Ascending aorta (tissue), 2 donors: ENCODE measurements around the gene KANK3. TPM values are rescaled to one million over a fixed set of nuclear protein-coding genes. Genes with fewer than 3 reads are reported as not detected.
A peak's percentile ranks its signal among the peaks of the same experiment; 100 is the strongest.

Source experiments
- DNase-seq, 2 donors: peaks; one replicate each; pipeline ENCODE4 v3.0.0-alpha.2; 2019; ENCODE audit warnings: low spot score in 2 of 2
- H3K27ac ChIP-seq, 2 donors: fragments of 200-600 bp; sonication (generic); one replicate each; pipeline ENCODE4 v1.5.1; 2016 to 2017; ENCODE audit warnings: mild to moderate bottlenecking in 1 of 2
- H3K27me3 ChIP-seq: fragments of 200-600 bp; sonication (generic); one replicate; pipeline ENCODE4 v1.5.1; 2017
- H3K36me3 ChIP-seq, 2 donors: fragments of 200-600 bp; sonication (generic); one replicate each; pipeline ENCODE4 v1.5.1; 2016
- H3K4me1 ChIP-seq, 2 donors: fragments of 200-600 bp; sonication (generic); one replicate each; pipeline ENCODE4 v1.5.1; 2016 to 2017; ENCODE audit warnings: mild to moderate bottlenecking in 1 of 2
- H3K4me3 ChIP-seq, 2 donors: fragments of 200-600 bp; sonication (generic); one replicate each; pipeline ENCODE4 v1.5.1; 2016 to 2017; ENCODE audit warnings: mild to moderate bottlenecking in 1 of 2
- H3K9me3 ChIP-seq, 2 donors: fragments of 200-600 bp; sonication (generic); one replicate each; pipeline ENCODE4 v1.5.1; 2016
- intact Hi-C: fragments of 100-400 bp; cut with DNase I; formaldehyde crosslinking; loops from one replicate; pipeline ENCODE4 v1.15.1; 2023
- total RNA-seq: library from RNA; depleted of rRNA; stranded (reverse); fragments of >200 nt; gene quantifications from one replicate; pipeline ENCODE4 v1.1.0, GENCODE V29; 2016
- TF ChIP-seq, protein P1 (sequence below), 3 experiments: fragments of 200-600 bp in 2 of 3; fragments of 450-650 bp in 1 of 3; sonication (generic) in 2 of 3; IDR thresholded peaks; one replicate each; pipeline ENCODE4 v1.5.1; 2016 to 2019; ENCODE audit warnings: antibody characterized with exemption in 3 of 3, mild to moderate bottlenecking in 1 of 3, moderate library complexity in 1 of 3

The KANK3 gene
- total RNA-seq, 1 donor from 2014 or later = 47.4 TPM

DNA sequence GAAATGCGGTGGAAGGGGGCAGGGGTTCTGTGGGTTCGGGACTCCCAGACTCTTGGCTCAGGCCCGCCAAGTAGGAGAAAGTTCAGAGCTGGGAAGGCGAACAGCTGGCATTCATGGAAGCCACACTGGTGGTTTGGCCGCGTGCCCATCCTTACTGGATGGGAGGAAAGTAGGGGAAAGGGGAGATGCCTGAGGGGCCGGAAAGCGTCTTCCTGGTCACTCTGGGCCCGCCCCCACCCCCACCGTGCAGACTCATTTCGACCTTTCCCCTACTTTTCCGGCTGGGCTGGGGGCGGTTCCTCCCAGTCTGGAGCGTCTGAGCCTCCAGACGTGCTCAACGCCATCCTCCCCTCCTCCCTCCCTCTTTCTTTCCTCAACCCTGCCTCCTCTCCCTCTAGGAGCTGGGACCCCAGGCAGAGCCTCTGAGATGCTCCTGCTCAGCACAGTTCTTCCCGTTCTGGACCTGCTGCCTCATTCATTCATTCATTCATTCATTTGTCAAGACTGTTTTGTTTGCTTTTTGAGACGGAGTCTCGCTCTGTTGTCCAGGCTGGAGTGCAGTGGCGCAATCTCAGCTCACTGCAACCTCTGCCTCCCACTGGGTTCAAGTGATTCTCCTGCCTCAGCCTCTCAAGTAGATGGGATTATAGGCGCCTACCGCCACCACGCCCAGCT is 24.4 kb upstream of the KANK3 start:
- peak overlapping the region; percentile 37 to 81 for H3K27ac ChIP-seq
- TF ChIP-seq, protein P1, sequence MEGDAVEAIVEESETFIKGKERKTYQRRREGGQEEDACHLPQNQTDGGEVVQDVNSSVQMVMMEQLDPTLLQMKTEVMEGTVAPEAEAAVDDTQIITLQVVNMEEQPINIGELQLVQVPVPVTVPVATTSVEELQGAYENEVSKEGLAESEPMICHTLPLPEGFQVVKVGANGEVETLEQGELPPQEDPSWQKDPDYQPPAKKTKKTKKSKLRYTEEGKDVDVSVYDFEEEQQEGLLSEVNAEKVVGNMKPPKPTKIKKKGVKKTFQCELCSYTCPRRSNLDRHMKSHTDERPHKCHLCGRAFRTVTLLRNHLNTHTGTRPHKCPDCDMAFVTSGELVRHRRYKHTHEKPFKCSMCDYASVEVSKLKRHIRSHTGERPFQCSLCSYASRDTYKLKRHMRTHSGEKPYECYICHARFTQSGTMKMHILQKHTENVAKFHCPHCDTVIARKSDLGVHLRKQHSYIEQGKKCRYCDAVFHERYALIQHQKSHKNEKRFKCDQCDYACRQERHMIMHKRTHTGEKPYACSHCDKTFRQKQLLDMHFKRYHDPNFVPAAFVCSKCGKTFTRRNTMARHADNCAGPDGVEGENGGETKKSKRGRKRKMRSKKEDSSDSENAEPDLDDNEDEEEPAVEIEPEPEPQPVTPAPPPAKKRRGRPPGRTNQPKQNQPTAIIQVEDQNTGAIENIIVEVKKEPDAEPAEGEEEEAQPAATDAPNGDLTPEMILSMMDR (IDR thresholded peaks at IDR 0.05) = no peak
- no peaks in the 10 kb centered on the region for H3K27me3 ChIP-seq
- DNase-seq = peak in 1 of 2 donors; percentile 93
- no peaks in the 10 kb centered on the region for H3K9me3 ChIP-seq
- intact Hi-C loops = no loop called here
- H3K36me3 ChIP-seq = peaks cover 0 to 9% of the 10 kb centered on the region in 2 donors
- H3K4me1 ChIP-seq = peaks cover 15 to 30% of the 10 kb centered on the region in 2 donors
- peak overlapping the region; percentile 27 to 50 for H3K4me3 ChIP-seq

DNA sequence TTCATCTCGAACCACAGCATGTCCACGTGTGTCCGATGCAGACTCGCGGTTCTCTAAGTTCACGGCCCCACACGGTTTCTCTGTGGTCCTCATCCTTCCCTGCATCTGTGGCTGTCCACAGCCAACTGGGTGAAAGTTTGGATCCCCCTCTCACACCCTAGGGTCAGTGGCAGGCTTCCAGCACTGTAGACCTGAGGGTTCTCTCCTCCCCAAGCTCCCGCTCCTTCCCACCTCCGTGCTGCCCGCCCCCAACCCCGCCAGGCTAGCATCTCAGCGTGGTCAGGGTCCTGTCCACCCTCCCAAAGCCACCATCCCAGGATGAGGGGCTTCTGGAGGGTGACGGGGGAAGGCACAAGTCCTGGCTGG is 23.9 kb upstream of the KANK3 start:
- peaks cover 0 to 6% of the 10 kb centered on the region in 2 donors for H3K36me3 ChIP-seq
- no peaks in the 10 kb centered on the region for H3K9me3 ChIP-seq
- TF ChIP-seq, protein P1 (IDR thresholded peaks at IDR 0.05) = no peak
- H3K4me1 ChIP-seq = peaks cover 15 to 34% of the 10 kb centered on the region in 2 donors
- intact Hi-C loops = no loop called here
- no peak for DNase-seq
- H3K27ac ChIP-seq = peak overlapping the region; percentile 37 to 81
- H3K4me3 ChIP-seq = peak overlapping the region; percentile 27 to 50
- no peaks in the 10 kb centered on the region for H3K27me3 ChIP-seq

DNA sequence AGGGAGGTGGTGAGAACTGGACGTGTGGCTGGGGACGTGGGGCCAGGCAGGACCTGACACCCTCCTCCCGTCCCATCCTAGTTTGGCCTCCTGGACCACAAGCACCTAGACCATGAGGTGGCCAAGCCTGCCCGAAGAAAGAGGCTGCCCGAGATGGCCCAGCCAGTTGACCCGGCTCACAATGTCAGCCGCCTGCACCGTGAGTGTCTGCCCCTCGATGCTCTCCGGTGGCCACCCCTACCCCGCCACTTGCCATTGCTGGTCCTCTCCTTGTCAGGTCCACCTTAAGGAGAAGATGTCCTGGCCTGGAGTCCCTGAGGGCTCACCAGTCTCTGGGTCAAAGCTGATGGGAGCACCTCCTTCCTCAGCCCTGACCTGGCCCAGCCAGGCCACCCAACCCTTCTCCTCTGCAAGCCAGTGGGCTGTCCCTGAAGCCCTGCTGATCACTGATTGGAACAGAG is 23.1 kb upstream of the KANK3 start:
- Histone ChIP-seq H3K27ac (peak overlapping the region in 1 of 2 donors; percentile 81), H3K4me3 (peak overlapping the region; percentile 27 to 50), H3K36me3 (peaks cover 0 to 2% of the 10 kb centered on the region in 2 donors), H3K4me1 (peaks cover 20 to 38% of the 10 kb centered on the region in 2 donors), H3K27me3 (no peaks in the 10 kb centered on the region), H3K9me3 (no peaks in the 10 kb centered on the region)
- intact Hi-C loops = no loop called here
- TF ChIP-seq, protein P1 (IDR thresholded peaks at IDR 0.05) = no peak
- DNase-seq = no peak

DNA sequence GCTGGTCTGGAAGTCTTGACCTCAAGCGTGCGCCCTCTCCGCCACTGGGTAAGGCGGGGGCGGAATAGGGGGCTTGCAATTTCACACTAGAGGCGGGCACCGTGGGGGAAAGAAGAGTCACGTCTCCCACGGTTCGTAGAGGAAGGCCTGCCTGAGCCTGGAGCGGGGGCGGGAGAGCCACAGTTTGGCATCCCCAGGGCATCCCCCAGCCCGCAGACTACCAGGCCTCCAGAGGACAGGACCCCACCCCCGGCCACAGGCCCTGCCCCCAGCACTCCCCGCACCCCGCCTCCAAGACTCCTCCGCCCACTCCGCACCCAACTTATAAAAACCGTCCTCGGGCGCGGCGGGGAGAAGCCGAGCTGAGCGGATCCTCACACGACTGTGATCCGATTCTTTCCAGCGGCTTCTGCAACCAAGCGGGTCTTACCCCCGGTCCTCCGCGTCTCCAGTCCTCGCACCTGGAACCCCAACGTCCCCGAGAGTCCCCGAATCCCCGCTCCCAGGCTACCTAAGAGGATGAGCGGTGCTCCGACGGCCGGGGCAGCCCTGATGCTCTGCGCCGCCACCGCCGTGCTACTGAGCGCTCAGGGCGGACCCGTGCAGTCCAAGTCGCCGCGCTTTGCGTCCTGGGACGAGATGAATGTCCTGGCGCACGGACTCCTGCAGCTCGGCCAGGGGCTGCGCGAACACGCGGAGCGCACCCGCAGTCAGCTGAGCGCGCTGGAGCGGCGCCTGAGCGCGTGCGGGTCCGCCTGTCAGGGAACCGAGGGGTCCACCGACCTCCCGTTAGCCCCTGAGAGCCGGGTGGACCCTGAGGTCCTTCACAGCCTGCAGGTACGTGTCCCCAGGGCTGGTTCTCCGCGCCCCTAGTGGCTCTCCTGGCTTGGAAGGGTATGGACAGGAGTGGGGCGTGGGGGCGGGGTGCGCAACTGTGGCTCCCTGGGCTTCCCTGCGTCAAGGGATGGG is 21.0 kb upstream of the KANK3 start, which contains the start of gene ANGPTL4:
Gene ANGPTL4 (plus strand): TSS at position 353 of the 969 bp plus-strand sequence. CDS start 167 bp downstream, at position 520.
- no peaks in the 10 kb centered on the region for H3K9me3 ChIP-seq
- no peaks in the 10 kb centered on the region for H3K27me3 ChIP-seq
- peak in 1 of 2 donors; percentile 86 for DNase-seq
- intact Hi-C loops = loop anchor here (2.0 kb wide), 1 partner anchor 81 kb away; the partner anchor contains the start of gene HNRNPM
- peak within 1 kb of the TSS; percentile 92 to 94 for H3K27ac ChIP-seq
- H3K4me3 ChIP-seq = peak within 1 kb of the TSS; percentile 70 to 78
- peaks cover 20 to 38% of the 10 kb centered on the region in 2 donors for H3K4me1 ChIP-seq
- TF ChIP-seq, protein P1 (IDR thresholded peaks at IDR 0.05) = peak in 1 of 3 experiments; percentile 22
- no peaks in the 10 kb centered on the region for H3K36me3 ChIP-seq
